Transverse colon (tissue), 4 donors: Measurements from ENCODE around the gene FBLN2. TPM values are rescaled to one million over a fixed set of nuclear protein-coding genes. Genes with fewer than 3 reads are reported as not detected.

Experiments
- DNase-seq: peaks from one replicate; pipeline ENCODE4 v3.0.0-alpha.2; 2019
- H3K27ac ChIP-seq, 4 donors: fragments of 200-600 bp; sonication (generic); 2 replicates each; pipeline ENCODE4 v1.5.1; 2016 to 2018; ENCODE audit warnings: inconsistent platforms in 4 of 4
- H3K27me3 ChIP-seq: fragments of 200-600 bp; sonication (generic); 2 replicates; pipeline ENCODE4 v1.5.1; 2017; ENCODE audit warnings: inconsistent platforms
- H3K36me3 ChIP-seq, 4 donors: fragments of 200-600 bp; sonication (generic); 2 replicates each; pipeline ENCODE4 v1.5.1; 2017 to 2019; ENCODE audit warnings: inconsistent platforms in 4 of 4
- H3K4me1 ChIP-seq, 4 donors: fragments of 200-600 bp; sonication (generic); 2 replicates each; pipeline ENCODE4 v1.5.1; 2017 to 2020; ENCODE audit warnings: inconsistent platforms in 4 of 4
- H3K4me3 ChIP-seq, 4 donors: fragments of 200-600 bp; sonication (generic); 1 replicate in 1 of 4; 2 replicates in 3 of 4; pipeline versions ENCODE4 v1.5.1 to v1.6.1; 2017 to 2019; ENCODE audit warnings: inconsistent platforms in 4 of 4
- H3K9me3 ChIP-seq, 2 donors: fragments of 200-600 bp; sonication (generic); 2 replicates each; pipeline ENCODE4 v1.5.1; 2017 to 2019; ENCODE audit warnings: inconsistent platforms in 2 of 2
- CTCF ChIP-seq, 5 experiments: fragments of 200-600 bp in 3 of 5; fragments of 450-650 bp in 2 of 5; sonication (generic) in 3 of 5; IDR thresholded peaks; 1 replicate in 2 of 5; 2 replicates in 3 of 5; pipeline ENCODE4 v1.5.1; 2016 to 2017; ENCODE audit warnings: antibody characterized with exemption in 5 of 5, inconsistent platforms in 3 of 5, mild to moderate bottlenecking in 2 of 5, moderate library complexity in 1 of 5
- EP300 ChIP-seq: sonication (generic); formaldehyde crosslinking; IDR thresholded peaks from one replicate; pipeline ENCODE4 v1.6.1; 2017; ENCODE audit warnings: antibody characterized with exemption, low read depth
- POLR2A ChIP-seq: fragments of 450-650 bp; IDR thresholded peaks from one replicate; pipeline ENCODE4 v1.6.1; 2016; ENCODE audit warnings: antibody characterized with exemption, mild to moderate bottlenecking, moderate library complexity
- POLR2AphosphoS5 ChIP-seq, 3 donors: sonication (generic); formaldehyde crosslinking; IDR thresholded peaks; one replicate each; pipeline ENCODE4 v1.6.1; 2016; ENCODE audit warnings: antibody characterized with exemption in 3 of 3
- WGBS, 2 donors: methylation state at CpG; one replicate each; pipeline ENCODE4 v1.1.5; 2018; ENCODE audit warnings: low coverage in 1 of 2; 5-methylcytosine and 5-hydroxymethylcytosine counted together
- in situ Hi-C, 4 donors: fragments of 200-750 bp; cut with MboI; loops; one replicate each; pipeline versions ENCODE4 v1.15.0 to v1.15.1; 2017; ENCODE audit warnings: low sequenced_read_pairs in 3 of 4, low pct_ligation_motif_present in 1 of 4, low pct_unique_long_range_greater_than_20kb in 1 of 4
- intact Hi-C: fragments of 100-400 bp; cut with DNase I; formaldehyde crosslinking; loops from one replicate; pipeline ENCODE4 v1.15.1; 2023; ENCODE audit warnings: low total_unique reads
- total RNA-seq, 4 donors: library from RNA; depleted of rRNA; stranded (reverse); fragments of >200 nt; gene quantifications; one replicate each; pipeline ENCODE4 v1.1.0, GENCODE V29; 2016

FBLN2 gene
- total RNA-seq, 4 donors from 2014 or later, result 23.0 to 51.5 (median 31.4) TPM

- Histone ChIP-seq H3K4me1 (no peaks in the 10 kb centered on the region), H3K27me3 (no peaks in the 10 kb centered on the region), H3K4me3 (no peak overlapping the region), H3K9me3 (no peaks in the 10 kb centered on the region), H3K36me3 (no peaks in the 10 kb centered on the region), H3K27ac (no peak overlapping the region)
- in situ Hi-C loops (no loop called here), intact Hi-C loops (no loop called here)
- TF ChIP-seq CTCF (IDR thresholded peaks at IDR 0.05) (no peak), POLR2A (no peak), POLR2AphosphoS5 (IDR thresholded peaks at IDR 0.05) (no peak), EP300 (no peak)
- WGBS, 2 donors, result 88% methylated on average over 33 of the region's 46 CpGs; no CpG with 5 or more reads in 1 of the 2 donors
- no peak for DNase-seq
These were observed 21.7 kb downstream of the FBLN2 start for GRCh38 chr3:13570391-13571194.

- Histone ChIP-seq H3K27ac (no peak overlapping the region), H3K9me3 (no peaks in the 10 kb centered on the region), H3K4me3 (no peak overlapping the region), H3K27me3 (no peaks in the 10 kb centered on the region), H3K36me3 (no peaks in the 10 kb centered on the region), H3K4me1 (no peaks in the 10 kb centered on the region)
- 81% methylated on average over 10 of the region's 11 CpGs; no CpG with 5 or more reads in 1 of the 2 donors for WGBS, 2 donors
- intact Hi-C loops, result no loop called here
- in situ Hi-C loops, result no loop called here
- DNase-seq, result no peak
- TF ChIP-seq EP300, result no peak
- TF ChIP-seq POLR2AphosphoS5 (IDR thresholded peaks at IDR 0.05), result no peak
- no peak for TF ChIP-seq CTCF (IDR thresholded peaks at IDR 0.05)
- TF ChIP-seq POLR2A, result no peak
These were observed 22.3 kb downstream of the FBLN2 start for GRCh38 chr3:13571264-13571663.

GRCh38 chr3:13571831-13572750 lies 23.2 kb downstream of the FBLN2 start:
- Histone ChIP-seq H3K9me3 (no peaks in the 10 kb centered on the region), H3K27me3 (no peaks in the 10 kb centered on the region), H3K4me3 (no peak overlapping the region), H3K27ac (no peak overlapping the region), H3K36me3 (no peaks in the 10 kb centered on the region), H3K4me1 (no peaks in the 10 kb centered on the region)
- TF ChIP-seq POLR2A, result no peak
- no peak for TF ChIP-seq CTCF (IDR thresholded peaks at IDR 0.05)
- no peak for TF ChIP-seq POLR2AphosphoS5 (IDR thresholded peaks at IDR 0.05)
- TF ChIP-seq EP300, result no peak
- WGBS, 2 donors, result 87% methylated on average over 17 of the region's 18 CpGs; no CpG with 5 or more reads in 1 of the 2 donors
- in situ Hi-C loops, result no loop called here
- no peak for DNase-seq
- intact Hi-C loops, result no loop called here

GRCh38 chr3:13572926-13573623 lies 24.1 kb downstream of the FBLN2 start:
- Histone ChIP-seq H3K9me3 (no peaks in the 10 kb centered on the region), H3K27ac (no peak overlapping the region), H3K4me1 (no peaks in the 10 kb centered on the region), H3K4me3 (no peak overlapping the region), H3K36me3 (no peaks in the 10 kb centered on the region), H3K27me3 (no peaks in the 10 kb centered on the region)
- in situ Hi-C loops, result no loop called here
- 60 to 81% methylated on average over 2 to 10 of the region's 11 CpGs for WGBS, 2 donors
- DNase-seq, result no peak
- intact Hi-C loops, result no loop called here
- TF ChIP-seq POLR2AphosphoS5 (IDR thresholded peaks at IDR 0.05) (no peak), CTCF (IDR thresholded peaks at IDR 0.05) (no peak), POLR2A (no peak), EP300 (no peak)
